HepG2 (cell line): Measurements from ENCODE around the gene UBE3B.

Experiments used
- FOXA1 ChIP-seq, 2 experiments: fragments of 450-650 bp in 1 of 2; sonication (generic) in 1 of 2; formaldehyde crosslinking in 1 of 2; IDR thresholded peaks; 2 replicates each; pipeline versions ENCODE4 v1.4.0 to v1.6.1; 2016 to 2020; ENCODE audit warnings: missing genetic modification reagents in 1 of 2
- HCFC1 ChIP-seq: fragments of 150-350 bp; IDR thresholded peaks from 2 replicates; pipeline ENCODE4 v1.6.1; 2014; ENCODE audit warnings: low read depth, low read length
- SIN3A ChIP-seq: IDR thresholded peaks from 2 replicates; pipeline ENCODE4 v1.6.1; 2011; ENCODE audit warnings: low read depth, mild to moderate bottlenecking, control low read depth, low read length, borderline replicate concordance
- SRSF1 ChIP-seq: fragments of 200-400 bp; formaldehyde crosslinking; optimal IDR thresholded peaks from 2 replicates; pipeline ENCODE3; 2017; ENCODE audit warnings: mild to moderate bottlenecking, low read depth, low read length, moderate library complexity
- ZNF224 ChIP-seq: sonication (generic); formaldehyde crosslinking; IDR thresholded peaks from 2 replicates; pipeline ENCODE4 v1.5.0; 2020; ENCODE audit warnings: mild to moderate bottlenecking, missing genetic modification reagents
- TF ChIP-seq, protein P1 (sequence below): sonication (generic); formaldehyde crosslinking; conservative IDR thresholded peaks from 2 replicates; pipeline ENCODE4 v1.8.0; 2022; ENCODE audit warnings: mild to moderate bottlenecking, moderate library complexity, missing genetic modification reagents
- TF ChIP-seq, protein P2 (sequence below): IDR thresholded peaks from 2 replicates; pipeline ENCODE4 v1.6.1; 2016; ENCODE audit warnings: missing biosample characterization, missing genetic modification reagents, low read depth
- TF ChIP-seq, protein P3 (sequence below): sonication (generic); formaldehyde crosslinking; IDR thresholded peaks from 2 replicates; pipeline ENCODE4 v1.5.0; 2020; ENCODE audit warnings: mild to moderate bottlenecking, missing genetic modification reagents, moderate library complexity
- TF ChIP-seq, protein P4 (sequence below), 2 experiments: fragments of 450-650 bp in 1 of 2; sonication (generic) in 1 of 2; formaldehyde crosslinking in 1 of 2; IDR thresholded peaks; 2 replicates each; pipeline versions ENCODE4 v1.6.1 to v1.8.0; 2016 to 2022; ENCODE audit warnings: antibody characterized with exemption in 1 of 2, mild to moderate bottlenecking in 1 of 2, missing genetic modification reagents in 1 of 2
- TF ChIP-seq, protein P5 (sequence below): sonication (generic); formaldehyde crosslinking; IDR thresholded peaks from 2 replicates; pipeline ENCODE4 v1.8.0; 2022; ENCODE audit warnings: mild to moderate bottlenecking, missing genetic modification reagents

DNA sequence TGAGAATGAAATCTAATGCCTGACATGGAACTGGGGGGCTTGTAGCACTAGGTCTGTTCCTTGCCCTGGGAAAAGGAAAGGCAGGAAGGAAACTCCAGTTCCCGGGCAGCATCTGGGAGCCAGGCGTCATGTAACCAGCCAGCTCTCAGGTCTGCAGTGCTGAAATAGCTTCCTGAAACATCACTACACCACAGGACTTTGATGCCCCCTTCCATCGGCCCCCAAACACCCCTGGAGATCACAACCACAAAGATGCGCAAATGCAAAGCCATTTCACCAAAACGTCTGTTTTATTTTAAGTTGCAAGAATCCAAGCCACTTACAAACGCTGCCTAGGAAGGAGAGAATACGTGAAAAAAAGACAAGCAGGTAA lies 41.3 kb upstream of the UBE3B start:
- TF ChIP-seq, protein P1, sequence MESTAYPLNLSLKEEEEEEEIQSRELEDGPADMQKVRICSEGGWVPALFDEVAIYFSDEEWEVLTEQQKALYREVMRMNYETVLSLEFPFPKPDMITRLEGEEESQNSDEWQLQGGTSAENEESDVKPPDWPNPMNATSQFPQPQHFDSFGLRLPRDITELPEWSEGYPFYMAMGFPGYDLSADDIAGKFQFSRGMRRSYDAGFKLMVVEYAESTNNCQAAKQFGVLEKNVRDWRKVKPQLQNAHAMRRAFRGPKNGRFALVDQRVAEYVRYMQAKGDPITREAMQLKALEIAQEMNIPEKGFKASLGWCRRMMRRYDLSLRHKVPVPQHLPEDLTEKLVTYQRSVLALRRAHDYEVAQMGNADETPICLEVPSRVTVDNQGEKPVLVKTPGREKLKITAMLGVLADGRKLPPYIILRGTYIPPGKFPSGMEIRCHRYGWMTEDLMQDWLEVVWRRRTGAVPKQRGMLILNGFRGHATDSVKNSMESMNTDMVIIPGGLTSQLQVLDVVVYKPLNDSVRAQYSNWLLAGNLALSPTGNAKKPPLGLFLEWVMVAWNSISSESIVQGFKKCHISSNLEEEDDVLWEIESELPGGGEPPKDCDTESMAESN (CRISPR knock-in tag) = no peak
- TF ChIP-seq, protein P2, sequence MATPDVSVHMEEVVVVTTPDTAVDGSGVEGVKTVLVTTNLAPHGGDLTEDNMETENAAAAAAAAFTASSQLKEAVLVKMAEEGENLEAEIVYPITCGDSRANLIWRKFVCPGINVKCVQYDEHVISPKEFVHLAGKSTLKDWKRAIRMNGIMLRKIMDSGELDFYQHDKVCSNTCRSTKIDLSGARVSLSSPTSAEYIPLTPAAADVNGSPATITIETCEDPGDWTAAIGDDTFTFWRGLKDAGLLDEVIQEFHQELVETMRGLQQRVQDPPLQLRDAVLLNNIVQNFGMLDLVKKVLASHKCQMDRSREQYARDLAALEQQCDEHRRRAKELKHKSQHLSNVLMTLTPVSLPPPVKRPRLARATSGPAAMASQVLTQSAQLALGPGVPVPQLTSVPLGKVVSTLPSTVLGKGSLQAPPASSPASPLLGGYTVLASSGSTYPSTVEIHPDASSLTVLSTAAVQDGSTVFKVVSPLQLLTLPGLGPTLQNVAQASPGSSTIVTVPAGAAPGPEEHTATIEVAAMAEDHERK (CRISPR knock-in tag) = no peak
- TF ChIP-seq, protein P3, sequence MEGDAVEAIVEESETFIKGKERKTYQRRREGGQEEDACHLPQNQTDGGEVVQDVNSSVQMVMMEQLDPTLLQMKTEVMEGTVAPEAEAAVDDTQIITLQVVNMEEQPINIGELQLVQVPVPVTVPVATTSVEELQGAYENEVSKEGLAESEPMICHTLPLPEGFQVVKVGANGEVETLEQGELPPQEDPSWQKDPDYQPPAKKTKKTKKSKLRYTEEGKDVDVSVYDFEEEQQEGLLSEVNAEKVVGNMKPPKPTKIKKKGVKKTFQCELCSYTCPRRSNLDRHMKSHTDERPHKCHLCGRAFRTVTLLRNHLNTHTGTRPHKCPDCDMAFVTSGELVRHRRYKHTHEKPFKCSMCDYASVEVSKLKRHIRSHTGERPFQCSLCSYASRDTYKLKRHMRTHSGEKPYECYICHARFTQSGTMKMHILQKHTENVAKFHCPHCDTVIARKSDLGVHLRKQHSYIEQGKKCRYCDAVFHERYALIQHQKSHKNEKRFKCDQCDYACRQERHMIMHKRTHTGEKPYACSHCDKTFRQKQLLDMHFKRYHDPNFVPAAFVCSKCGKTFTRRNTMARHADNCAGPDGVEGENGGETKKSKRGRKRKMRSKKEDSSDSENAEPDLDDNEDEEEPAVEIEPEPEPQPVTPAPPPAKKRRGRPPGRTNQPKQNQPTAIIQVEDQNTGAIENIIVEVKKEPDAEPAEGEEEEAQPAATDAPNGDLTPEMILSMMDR (CRISPR knock-in tag) = no peak
- TF ChIP-seq FOXA1 (IDR thresholded peaks at IDR 0.05) (no peak), FOXA1 (CRISPR knock-in tag; IDR thresholded peaks at IDR 0.05) (no peak), SRSF1 (no peak), ZNF224 (CRISPR knock-in tag) (no peak), HCFC1 (no peak), SIN3A (no peak)
- TF ChIP-seq, protein P4, sequence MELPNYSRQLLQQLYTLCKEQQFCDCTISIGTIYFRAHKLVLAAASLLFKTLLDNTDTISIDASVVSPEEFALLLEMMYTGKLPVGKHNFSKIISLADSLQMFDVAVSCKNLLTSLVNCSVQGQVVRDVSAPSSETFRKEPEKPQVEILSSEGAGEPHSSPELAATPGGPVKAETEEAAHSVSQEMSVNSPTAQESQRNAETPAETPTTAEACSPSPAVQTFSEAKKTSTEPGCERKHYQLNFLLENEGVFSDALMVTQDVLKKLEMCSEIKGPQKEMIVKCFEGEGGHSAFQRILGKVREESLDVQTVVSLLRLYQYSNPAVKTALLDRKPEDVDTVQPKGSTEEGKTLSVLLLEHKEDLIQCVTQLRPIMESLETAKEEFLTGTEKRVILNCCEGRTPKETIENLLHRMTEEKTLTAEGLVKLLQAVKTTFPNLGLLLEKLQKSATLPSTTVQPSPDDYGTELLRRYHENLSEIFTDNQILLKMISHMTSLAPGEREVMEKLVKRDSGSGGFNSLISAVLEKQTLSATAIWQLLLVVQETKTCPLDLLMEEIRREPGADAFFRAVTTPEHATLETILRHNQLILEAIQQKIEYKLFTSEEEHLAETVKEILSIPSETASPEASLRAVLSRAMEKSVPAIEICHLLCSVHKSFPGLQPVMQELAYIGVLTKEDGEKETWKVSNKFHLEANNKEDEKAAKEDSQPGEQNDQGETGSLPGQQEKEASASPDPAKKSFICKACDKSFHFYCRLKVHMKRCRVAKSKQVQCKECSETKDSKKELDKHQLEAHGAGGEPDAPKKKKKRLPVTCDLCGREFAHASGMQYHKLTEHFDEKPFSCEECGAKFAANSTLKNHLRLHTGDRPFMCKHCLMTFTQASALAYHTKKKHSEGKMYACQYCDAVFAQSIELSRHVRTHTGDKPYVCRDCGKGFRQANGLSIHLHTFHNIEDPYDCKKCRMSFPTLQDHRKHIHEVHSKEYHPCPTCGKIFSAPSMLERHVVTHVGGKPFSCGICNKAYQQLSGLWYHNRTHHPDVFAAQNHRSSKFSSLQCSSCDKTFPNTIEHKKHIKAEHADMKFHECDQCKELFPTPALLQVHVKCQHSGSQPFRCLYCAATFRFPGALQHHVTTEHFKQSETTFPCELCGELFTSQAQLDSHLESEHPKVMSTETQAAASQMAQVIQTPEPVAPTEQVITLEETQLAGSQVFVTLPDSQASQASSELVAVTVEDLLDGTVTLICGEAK (IDR thresholded peaks at IDR 0.05) = no peak
- TF ChIP-seq, protein P4 (CRISPR knock-in tag; IDR thresholded peaks at IDR 0.05) = no peak
- TF ChIP-seq, protein P5, sequence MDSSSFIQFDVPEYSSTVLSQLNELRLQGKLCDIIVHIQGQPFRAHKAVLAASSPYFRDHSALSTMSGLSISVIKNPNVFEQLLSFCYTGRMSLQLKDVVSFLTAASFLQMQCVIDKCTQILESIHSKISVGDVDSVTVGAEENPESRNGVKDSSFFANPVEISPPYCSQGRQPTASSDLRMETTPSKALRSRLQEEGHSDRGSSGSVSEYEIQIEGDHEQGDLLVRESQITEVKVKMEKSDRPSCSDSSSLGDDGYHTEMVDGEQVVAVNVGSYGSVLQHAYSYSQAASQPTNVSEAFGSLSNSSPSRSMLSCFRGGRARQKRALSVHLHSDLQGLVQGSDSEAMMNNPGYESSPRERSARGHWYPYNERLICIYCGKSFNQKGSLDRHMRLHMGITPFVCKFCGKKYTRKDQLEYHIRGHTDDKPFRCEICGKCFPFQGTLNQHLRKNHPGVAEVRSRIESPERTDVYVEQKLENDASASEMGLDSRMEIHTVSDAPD (CRISPR knock-in tag) = no peak
